HepG2 (cell line): Measurements from ENCODE around the gene SRP19. TPM values are rescaled to one million over a fixed set of nuclear protein-coding genes. Genes with fewer than 3 reads are reported as not detected.

ENCODE experiments used
- ATAC-seq: fragments of 200-7000 bp; cut with Tn5 transposase; 3 replicates; pipeline ENCODE4 v1.9.1; 2020; ENCODE audit warnings: mild to moderate bottlenecking, moderate library complexity
- BruUV-seq: library from RNA; stranded (reverse); fragments of 400-500 nt; replicated peaks from 2 replicates; lab custom pipeline; 2021; lab: Mats Ljungman, UMichigan
- CTCF ChIA-PET: fragments of 300-600 bp; formaldehyde crosslinking; extraction: SDS; loops from one replicate; lab custom pipeline; 2021; ENCODE audit warnings: low total read pairs, inconsistent platforms, low intra/inter-chr PET ratio; lab: Yijun Ruan, JAX
- POLR2A ChIA-PET: fragments of 350-600 bp; sonication (Branson Sonifier 250); formaldehyde crosslinking; loops from one replicate; lab custom pipeline; 2020; ENCODE audit warnings: antibody characterized with exemption, inconsistent platforms; lab: Yijun Ruan, JAX
- DNase-seq: peaks from one replicate; pipeline ENCODE4 v3.0.0-alpha.2; 2015; ENCODE audit warnings: low spot score
- FAIRE-seq: peaks from 3 replicates; lab custom pipeline; 2011; peaks lifted over from hg19 to GRCh38; lab: Jason Lieb, UNC
- H2AFZ ChIP-seq: one replicate; pipeline ENCODE4 v1.6.1; 2011; ENCODE audit warnings: low read length, inconsistent platforms
- H3K27ac ChIP-seq: fragments of 300-600 bp; 3 replicates; pipeline ENCODE4 v1.8.0; 2011; ENCODE audit warnings: mixed run types, mild to moderate bottlenecking, mixed read lengths, low read length, inconsistent platforms; ENCODE audit not compliant: insufficient read depth; ENCODE audit errors: extremely low read length
- H3K27me3 ChIP-seq, 2 experiments: fragments of 200-600 bp in 1 of 2; 2 replicates in 1 of 2; 3 replicates in 1 of 2; pipeline versions ENCODE4 v1.6.0 to v1.8.0; 2011; ENCODE audit warnings: low read length in 2 of 2, mild to moderate bottlenecking in 2 of 2, moderate library complexity in 2 of 2, inconsistent platforms in 1 of 2; ENCODE audit not compliant: insufficient read depth in 2 of 2, control insufficient read depth in 1 of 2
- H3K36me3 ChIP-seq, 2 experiments: fragments of 200-600 bp in 1 of 2; replicated peaks in 1 of 2; 2 replicates in 1 of 2; 3 replicates in 1 of 2; pipeline versions ENCODE4 v1.5.1 to v1.8.0; 2011; ENCODE audit warnings: low read length in 2 of 2, inconsistent platforms in 1 of 2; ENCODE audit not compliant: insufficient read depth in 2 of 2, control insufficient read depth in 1 of 2
- H3K4me1 ChIP-seq: 2 replicates; pipeline ENCODE4 v1.5.1; 2012; ENCODE audit warnings: low read length, inconsistent platforms; ENCODE audit not compliant: insufficient read depth
- H3K4me2 ChIP-seq: 2 replicates; pipeline ENCODE4 v1.6.0; 2011; ENCODE audit warnings: low read depth, low read length, inconsistent platforms
- H3K4me3 ChIP-seq, 3 experiments: fragments of 200-600 bp in 1 of 3; sonication (generic), shearing (Covaris generic) in 1 of 3; replicated peaks in 1 of 3; 2 replicates each; pipeline ENCODE4 v1.5.1; 2011 to 2016; ENCODE audit warnings: low read length in 3 of 3, inconsistent platforms in 2 of 3, low read depth in 2 of 3, mild to moderate bottlenecking in 2 of 3, control low read depth in 1 of 3, mixed read lengths in 1 of 3; ENCODE audit not compliant: insufficient read depth in 1 of 3
- H3K79me2 ChIP-seq: one replicate; pipeline ENCODE4 v1.6.1; 2011; ENCODE audit warnings: low read length, inconsistent platforms; ENCODE audit not compliant: insufficient read depth
- H3K9ac ChIP-seq: 2 replicates; pipeline ENCODE4 v1.6.0; 2011; ENCODE audit warnings: mild to moderate bottlenecking, low read depth, low read length, inconsistent platforms; ENCODE audit not compliant: insufficient read depth
- H3K9me3 ChIP-seq: 2 replicates; pipeline ENCODE4 v1.5.1; 2012; ENCODE audit warnings: mild to moderate bottlenecking, low read length
- H4K20me1 ChIP-seq: 2 replicates; pipeline ENCODE4 v1.6.0; 2011; ENCODE audit warnings: inconsistent platforms, mild to moderate bottlenecking, low read length, moderate library complexity; ENCODE audit not compliant: insufficient read depth
- IKZF4 ChIP-seq: sonication (generic); formaldehyde crosslinking; IDR thresholded peaks from 2 replicates; pipeline ENCODE4 v1.5.1; 2020; ENCODE audit warnings: borderline replicate concordance, mild to moderate bottlenecking, low read depth, missing genetic modification reagents; ENCODE audit errors: not compliant biosample characterization
- JUN ChIP-seq: sonication (generic); formaldehyde crosslinking; IDR thresholded peaks from 2 replicates; pipeline ENCODE4 v1.4.0; 2020; ENCODE audit warnings: mild to moderate bottlenecking, missing genetic modification reagents
- POLR2G ChIP-seq: fragments of 200-400 bp; formaldehyde crosslinking; IDR thresholded peaks from 2 replicates; pipeline ENCODE4 v1.6.1; 2018; ENCODE audit warnings: mild to moderate bottlenecking, low read depth, low read length, moderate library complexity
- SUZ12 ChIP-seq: fragments of 150-350 bp; IDR thresholded peaks from 2 replicates; pipeline ENCODE4 v1.6.1; 2014; ENCODE audit warnings: low read depth, low read length
- ZNF205 ChIP-seq: IDR thresholded peaks from 2 replicates; pipeline ENCODE4 v1.6.1; 2018; ENCODE audit warnings: missing biosample characterization, missing genetic modification reagents
- ZNF326 ChIP-seq: sonication (generic); formaldehyde crosslinking; IDR thresholded peaks from 2 replicates; pipeline ENCODE4 v1.4.0; 2020; ENCODE audit warnings: missing genetic modification reagents, borderline replicate concordance
- ZNF337 ChIP-seq: sonication (generic); formaldehyde crosslinking; IDR thresholded peaks from 2 replicates; pipeline ENCODE4 v1.5.1; 2020; ENCODE audit warnings: missing genetic modification reagents, low read depth, mild to moderate bottlenecking, borderline replicate concordance
- ZNF749 ChIP-seq: sonication (generic); formaldehyde crosslinking; IDR thresholded peaks from 2 replicates; pipeline ENCODE4 v1.8.0; 2022; ENCODE audit warnings: mild to moderate bottlenecking, missing genetic modification reagents, moderate library complexity, borderline replicate concordance
- WGBS: methylation state at CpG from one replicate; pipeline ENCODE4 v1.1.6; 2017; ENCODE audit warnings: low lambda C conversion rate; 5-methylcytosine and 5-hydroxymethylcytosine counted together
- in situ Hi-C: cut with HindIII; loops from 2 replicates; pipeline ENCODE4 v1.10.0; 2017; ENCODE audit warnings: low pct_unique_long_range_greater_than_20kb; ENCODE audit not compliant: extremely low pct_ligation_motif_present
- intact Hi-C: fragments of 100-400 bp; cut with micrococcal nuclease; formaldehyde crosslinking; loops from one replicate; pipeline ENCODE4 v1.10.0; 2022; ENCODE audit not compliant: unreplicated experiment
- polyA plus RNA-seq, 8 experiments: library from polyadenylated mRNA; depleted of rRNA in 3 of 8; stranded (reverse) in 7 of 8; unstranded in 1 of 8; fragments of >200 nt; fragmentation: Illumina TruSeq in 4 of 8; extraction: Trizol in 4 of 8; gene quantifications; 2 replicates each; pipeline versions ENCODE4 v1.2.1 to v1.2.3, GENCODE V29; 2011 to 2016; ENCODE audit warnings: low read depth in 4 of 8, missing spikeins in 1 of 8, mixed read lengths in 1 of 8; ENCODE audit not compliant: insufficient read depth in 1 of 8
- total RNA-seq, 5 experiments: library from RNA; depleted of rRNA; stranded (reverse); fragments of >200 nt; fragmentation: Illumina TruSeq; extraction: Trizol; gene quantifications; 2 replicates each; pipeline ENCODE4 v1.2.3, GENCODE V29; 2016; ENCODE audit warnings: low read depth in 1 of 5
- TF ChIP-seq, protein P1 (sequence below), 2 experiments: sonication (generic) in 1 of 2; formaldehyde crosslinking in 1 of 2; IDR thresholded peaks; 2 replicates each; pipeline versions ENCODE4 v1.4.0 to v1.6.1; 2018 to 2020; ENCODE audit warnings: missing genetic modification reagents in 2 of 2, borderline replicate concordance in 1 of 2, low read depth in 1 of 2, mild to moderate bottlenecking in 1 of 2, missing biosample characterization in 1 of 2
- TF ChIP-seq, protein P2 (sequence below): sonication (generic); formaldehyde crosslinking; IDR thresholded peaks from 2 replicates; pipeline ENCODE4 v1.9.0; 2021; ENCODE audit warnings: mild to moderate bottlenecking, missing genetic modification reagents

SRP19 gene
- total and polyA plus RNA-seq, 2 of the 13 experiments (the other 11 are each of a cell fraction or from before 2014, with no cell fraction given): 46.9 to 143 TPM

DNA sequence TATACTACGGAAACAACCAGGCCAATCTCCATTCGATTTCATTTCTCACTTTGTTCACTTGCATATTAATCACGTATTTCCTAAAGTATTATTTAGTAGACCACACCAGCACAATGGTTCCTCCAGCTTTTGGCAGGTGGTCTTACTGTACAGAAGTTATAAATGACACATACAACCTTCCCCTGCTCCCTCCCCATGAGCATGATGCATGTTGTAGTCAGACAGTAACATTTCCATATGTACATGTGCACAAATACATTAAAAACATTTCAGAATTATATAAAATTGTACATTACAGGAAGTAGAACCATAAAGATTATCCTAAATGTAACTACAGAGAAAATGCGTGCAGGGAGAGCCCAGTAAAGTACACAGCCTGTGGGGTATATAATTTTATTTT, 17.0 kb downstream of the SRP19 start:
- intact Hi-C loops (no loop called here), in situ Hi-C loops (no loop called here)
- ChIA-PET CTCF (no interaction called here), POLR2A (no interaction called here)
- H2AFZ ChIP-seq: no peak overlapping the region
- H3K9me3 ChIP-seq: no peaks in the 10 kb centered on the region
- no peak for FAIRE-seq
- H3K79me2 ChIP-seq: no peaks in the 10 kb centered on the region
- no peaks in the 10 kb centered on the region for H3K4me1 ChIP-seq
- no peaks in the 10 kb centered on the region for H4K20me1 ChIP-seq
- WGBS: 91% methylated on average over 4 of the region's 4 CpGs
- no peak overlapping the region for H3K9ac ChIP-seq
- H3K27ac ChIP-seq: no peak overlapping the region
- H3K36me3 ChIP-seq: peaks cover 6 to 49% of the 10 kb centered on the region in 2 experiments; a peak in 4 of 5 replicates
- no peak overlapping the region for H3K4me3 ChIP-seq
- no peak for ATAC-seq
- no peak overlapping the region for H3K4me2 ChIP-seq
- no peaks in the 10 kb centered on the region; a peak in 1 of 5 replicates for H3K27me3 ChIP-seq
- BruUV-seq: no TSS peak
- DNase-seq: no peak
- TF ChIP-seq SUZ12 (no peak), ZNF205 (no peak)

DNA sequence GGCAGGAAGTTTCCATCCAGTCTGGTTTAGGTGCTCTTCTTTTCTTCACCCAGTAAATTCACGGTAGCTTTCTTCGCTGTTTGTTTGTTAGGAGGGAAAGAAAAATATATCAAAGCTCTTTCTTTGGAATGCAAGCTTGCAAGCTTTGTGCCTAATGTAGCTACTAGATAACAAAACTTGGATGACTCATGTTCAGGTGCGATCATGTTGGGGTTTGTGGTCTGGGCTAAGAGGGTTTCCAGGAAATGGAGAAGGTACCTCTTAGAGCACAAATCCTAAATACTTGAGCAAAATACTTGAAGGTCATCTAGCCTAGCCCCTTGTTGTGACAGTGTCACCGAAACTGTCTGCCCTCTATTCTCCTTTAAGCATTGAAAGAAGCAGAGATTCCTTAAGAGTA, 17.7 kb downstream of the SRP19 start:
- no peak overlapping the region for H3K4me2 ChIP-seq
- WGBS: 93% methylated on average over 4 of the region's 4 CpGs
- no peak overlapping the region for H3K9ac ChIP-seq
- no peak for FAIRE-seq
- H3K4me1 ChIP-seq: no peaks in the 10 kb centered on the region
- no peak overlapping the region for H3K4me3 ChIP-seq
- CTCF ChIA-PET: no interaction called here
- POLR2A ChIA-PET: no interaction called here
- intact Hi-C loops (no loop called here), in situ Hi-C loops (no loop called here)
- H3K36me3 ChIP-seq: peaks cover 9 to 53% of the 10 kb centered on the region in 2 experiments; a peak in 4 of 5 replicates
- H3K9me3 ChIP-seq: no peaks in the 10 kb centered on the region
- no peak for ATAC-seq
- no peak overlapping the region for H3K27ac ChIP-seq
- H3K79me2 ChIP-seq: no peaks in the 10 kb centered on the region
- no peak overlapping the region for H2AFZ ChIP-seq
- no peaks in the 10 kb centered on the region; a peak in 1 of 5 replicates for H3K27me3 ChIP-seq
- no peak for DNase-seq
- no TSS peak for BruUV-seq
- no peaks in the 10 kb centered on the region for H4K20me1 ChIP-seq
- no peak for TF ChIP-seq ZNF326 (CRISPR knock-in tag)
- TF ChIP-seq JUN (CRISPR knock-in tag): no peak
- no peak for TF ChIP-seq POLR2G
- TF ChIP-seq, protein P1, sequence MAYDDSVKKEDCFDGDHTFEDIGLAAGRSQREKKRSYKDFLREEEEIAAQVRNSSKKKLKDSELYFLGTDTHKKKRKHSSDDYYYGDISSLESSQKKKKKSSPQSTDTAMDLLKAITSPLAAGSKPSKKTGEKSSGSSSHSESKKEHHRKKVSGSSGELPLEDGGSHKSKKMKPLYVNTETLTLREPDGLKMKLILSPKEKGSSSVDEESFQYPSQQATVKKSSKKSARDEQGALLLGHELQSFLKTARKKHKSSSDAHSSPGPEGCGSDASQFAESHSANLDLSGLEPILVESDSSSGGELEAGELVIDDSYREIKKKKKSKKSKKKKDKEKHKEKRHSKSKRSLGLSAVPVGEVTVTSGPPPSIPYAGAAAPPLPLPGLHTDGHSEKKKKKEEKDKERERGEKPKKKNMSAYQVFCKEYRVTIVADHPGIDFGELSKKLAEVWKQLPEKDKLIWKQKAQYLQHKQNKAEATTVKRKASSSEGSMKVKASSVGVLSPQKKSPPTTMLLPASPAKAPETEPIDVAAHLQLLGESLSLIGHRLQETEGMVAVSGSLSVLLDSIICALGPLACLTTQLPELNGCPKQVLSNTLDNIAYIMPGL (CRISPR knock-in tag; IDR thresholded peaks at IDR 0.05; ENCODE audit: borderline replicate concordance in 1 of 2, low read depth in 1 of 2): no peak
- TF ChIP-seq ZNF337: no peak
- TF ChIP-seq, protein P2, sequence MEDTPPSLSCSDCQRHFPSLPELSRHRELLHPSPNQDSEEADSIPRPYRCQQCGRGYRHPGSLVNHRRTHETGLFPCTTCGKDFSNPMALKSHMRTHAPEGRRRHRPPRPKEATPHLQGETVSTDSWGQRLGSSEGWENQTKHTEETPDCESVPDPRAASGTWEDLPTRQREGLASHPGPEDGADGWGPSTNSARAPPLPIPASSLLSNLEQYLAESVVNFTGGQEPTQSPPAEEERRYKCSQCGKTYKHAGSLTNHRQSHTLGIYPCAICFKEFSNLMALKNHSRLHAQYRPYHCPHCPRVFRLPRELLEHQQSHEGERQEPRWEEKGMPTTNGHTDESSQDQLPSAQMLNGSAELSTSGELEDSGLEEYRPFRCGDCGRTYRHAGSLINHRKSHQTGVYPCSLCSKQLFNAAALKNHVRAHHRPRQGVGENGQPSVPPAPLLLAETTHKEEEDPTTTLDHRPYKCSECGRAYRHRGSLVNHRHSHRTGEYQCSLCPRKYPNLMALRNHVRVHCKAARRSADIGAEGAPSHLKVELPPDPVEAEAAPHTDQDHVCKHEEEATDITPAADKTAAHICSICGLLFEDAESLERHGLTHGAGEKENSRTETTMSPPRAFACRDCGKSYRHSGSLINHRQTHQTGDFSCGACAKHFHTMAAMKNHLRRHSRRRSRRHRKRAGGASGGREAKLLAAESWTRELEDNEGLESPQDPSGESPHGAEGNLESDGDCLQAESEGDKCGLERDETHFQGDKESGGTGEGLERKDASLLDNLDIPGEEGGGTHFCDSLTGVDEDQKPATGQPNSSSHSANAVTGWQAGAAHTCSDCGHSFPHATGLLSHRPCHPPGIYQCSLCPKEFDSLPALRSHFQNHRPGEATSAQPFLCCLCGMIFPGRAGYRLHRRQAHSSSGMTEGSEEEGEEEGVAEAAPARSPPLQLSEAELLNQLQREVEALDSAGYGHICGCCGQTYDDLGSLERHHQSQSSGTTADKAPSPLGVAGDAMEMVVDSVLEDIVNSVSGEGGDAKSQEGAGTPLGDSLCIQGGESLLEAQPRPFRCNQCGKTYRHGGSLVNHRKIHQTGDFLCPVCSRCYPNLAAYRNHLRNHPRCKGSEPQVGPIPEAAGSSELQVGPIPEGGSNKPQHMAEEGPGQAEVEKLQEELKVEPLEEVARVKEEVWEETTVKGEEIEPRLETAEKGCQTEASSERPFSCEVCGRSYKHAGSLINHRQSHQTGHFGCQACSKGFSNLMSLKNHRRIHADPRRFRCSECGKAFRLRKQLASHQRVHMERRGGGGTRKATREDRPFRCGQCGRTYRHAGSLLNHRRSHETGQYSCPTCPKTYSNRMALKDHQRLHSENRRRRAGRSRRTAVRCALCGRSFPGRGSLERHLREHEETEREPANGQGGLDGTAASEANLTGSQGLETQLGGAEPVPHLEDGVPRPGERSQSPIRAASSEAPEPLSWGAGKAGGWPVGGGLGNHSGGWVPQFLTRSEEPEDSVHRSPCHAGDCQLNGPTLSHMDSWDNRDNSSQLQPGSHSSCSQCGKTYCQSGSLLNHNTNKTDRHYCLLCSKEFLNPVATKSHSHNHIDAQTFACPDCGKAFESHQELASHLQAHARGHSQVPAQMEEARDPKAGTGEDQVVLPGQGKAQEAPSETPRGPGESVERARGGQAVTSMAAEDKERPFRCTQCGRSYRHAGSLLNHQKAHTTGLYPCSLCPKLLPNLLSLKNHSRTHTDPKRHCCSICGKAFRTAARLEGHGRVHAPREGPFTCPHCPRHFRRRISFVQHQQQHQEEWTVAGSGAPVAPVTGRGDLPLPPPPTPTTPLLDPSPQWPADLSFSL (CRISPR knock-in tag): no peak
- TF ChIP-seq ZNF749 (CRISPR knock-in tag): no peak
- no peak for TF ChIP-seq IKZF4
